ENCODE data around the gene MAN1A2. TPM values are rescaled to one million over a fixed set of nuclear protein-coding genes. Genes with fewer than 3 reads are reported as not detected.
A peak's percentile ranks its signal among the peaks of the same experiment; 100 is the strongest.

The MAN1A2 gene
- total and polyA plus RNA-seq, 3 experiments from 2014 or later = 23.1 to 26.9 (median 24.0) TPM

DNA sequence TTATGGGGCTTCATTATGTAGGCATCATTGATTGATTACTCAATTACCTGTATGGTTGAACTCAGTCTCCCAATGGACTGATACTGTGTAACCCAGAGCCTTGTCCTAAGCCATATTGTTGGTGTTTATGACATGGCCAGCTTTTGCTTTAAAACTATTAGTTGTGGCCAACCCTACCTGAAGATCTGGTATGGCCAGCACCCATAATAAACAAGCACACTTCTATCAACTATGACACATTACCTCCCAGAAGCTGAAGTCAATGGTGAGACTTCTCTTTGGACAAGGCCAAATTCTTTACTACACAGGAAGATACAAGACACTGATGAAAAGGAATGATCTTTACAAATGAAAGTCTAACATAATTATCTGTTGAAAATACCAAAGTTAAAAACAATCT is 28.8 kb downstream of the MAN1A2 start:
- H3K4me1 Mint-ChIP-seq = peaks cover 59 to 90% (median 89%) of the 10 kb centered on the region in 3 donors
- DNase-seq = no peak

DNA sequence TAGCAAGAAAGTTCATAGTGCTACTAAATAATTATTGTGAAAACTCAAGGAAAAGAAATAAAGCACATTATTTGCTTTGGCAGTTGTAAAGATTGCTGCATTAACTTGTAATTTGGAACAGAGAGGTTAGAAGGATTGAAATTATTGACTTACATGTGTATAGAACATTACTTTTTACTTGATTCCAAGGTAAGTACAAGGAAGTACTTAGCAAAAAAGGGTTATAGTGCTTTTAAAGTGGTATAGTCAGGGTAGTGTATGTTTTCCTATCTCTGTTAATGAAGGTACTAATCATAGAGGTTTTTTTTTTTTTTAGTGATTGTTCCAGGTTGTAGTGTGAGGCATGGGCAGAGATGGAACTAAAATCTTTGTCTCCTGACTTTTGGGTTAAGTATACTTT is 29.4 kb downstream of the MAN1A2 start:
- Histone ChIP-seq H3K4me3 (ENCODE audit: low read length) (no peak overlapping the region), H3K9me3 (ENCODE audit: low read length) (no peaks in the 10 kb centered on the region), H3K27me3 (ENCODE audit: insufficient read depth, low read length, poor library complexity, severe bottlenecking) (no peaks in the 10 kb centered on the region), H3K4me1 (ENCODE audit: insufficient read depth, low read length) (peaks cover 12% of the 10 kb centered on the region), H3K36me3 (ENCODE audit: insufficient read depth, low read length) (no peaks in the 10 kb centered on the region), H3K27ac (ENCODE audit: low read depth, low read length) (no peak overlapping the region)
- ChIA-PET POLR2A (no interaction called here), CTCF (no interaction called here)
- H3K4me3 Mint-ChIP-seq = no peak overlapping the region
- H3K27ac Mint-ChIP-seq = no peak overlapping the region
- no peak for DNase-seq
- no peaks in the 10 kb centered on the region for H3K9me3 Mint-ChIP-seq
- no peaks in the 10 kb centered on the region for H3K27me3 Mint-ChIP-seq
- H3K4me1 Mint-ChIP-seq = peaks cover 58 to 93% (median 89%) of the 10 kb centered on the region in 3 donors
- peaks cover 3 to 6% (median 3%) of the 10 kb centered on the region in 3 donors for H3K36me3 Mint-ChIP-seq

More for the DNA sequence above, 28.8 kb downstream of the MAN1A2 start:
- Mint-ChIP-seq H3K27me3 (no peaks in the 10 kb centered on the region), H3K4me3 (no peak overlapping the region), H3K27ac (no peak overlapping the region), H3K9me3 (no peaks in the 10 kb centered on the region), H3K36me3 (peaks cover 0 to 3% (median 0%) of the 10 kb centered on the region in 3 donors)
- Histone ChIP-seq H3K4me1 (ENCODE audit: insufficient read depth, low read length) (peaks cover 7% of the 10 kb centered on the region), H3K4me3 (ENCODE audit: low read length) (no peak overlapping the region), H3K9me3 (ENCODE audit: low read length) (no peaks in the 10 kb centered on the region), H3K27ac (ENCODE audit: low read depth, low read length) (no peak overlapping the region), H3K27me3 (ENCODE audit: insufficient read depth, low read length, poor library complexity, severe bottlenecking) (no peaks in the 10 kb centered on the region), H3K36me3 (ENCODE audit: insufficient read depth, low read length) (no peaks in the 10 kb centered on the region)
- ChIA-PET POLR2A (no interaction called here), CTCF (no interaction called here)

DNA sequence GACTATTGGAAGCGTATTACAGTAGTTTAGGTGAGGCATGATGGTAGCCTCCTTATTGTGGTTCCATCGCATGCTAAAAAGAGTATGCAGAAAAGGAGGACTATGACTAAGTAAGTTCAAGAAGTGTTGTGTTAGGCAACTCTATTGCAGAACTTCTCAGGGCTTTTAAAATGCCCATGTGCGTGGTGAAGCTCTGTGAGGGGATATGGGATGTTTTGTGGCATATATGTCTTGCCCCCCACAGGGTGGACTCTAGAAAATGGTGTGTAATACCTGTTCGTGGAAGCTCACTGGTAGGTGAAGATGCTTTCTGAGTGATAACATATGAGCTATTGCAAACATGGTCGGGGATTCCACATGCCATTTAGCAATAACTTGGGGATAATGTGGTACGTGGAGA is 31.7 kb downstream of the MAN1A2 start:
- Mint-ChIP-seq H3K4me1 (peaks cover 51 to 76% (median 69%) of the 10 kb centered on the region in 3 donors), H3K27me3 (no peaks in the 10 kb centered on the region), H3K9me3 (peaks cover 2 to 9% (median 7%) of the 10 kb centered on the region in 5 donors), H3K27ac (peak overlapping the region in 2 of 8 donors; percentile 1 to 48), H3K36me3 (peaks cover 16 to 22% (median 22%) of the 10 kb centered on the region in 3 donors), H3K4me3 (no peak overlapping the region)
- no peaks in the 10 kb centered on the region for H3K27me3 ChIP-seq (ENCODE audit: insufficient read depth, low read length, poor library complexity, severe bottlenecking)
- ChIA-PET POLR2A (no interaction called here), CTCF (no interaction called here)
- no peaks in the 10 kb centered on the region for H3K9me3 ChIP-seq (ENCODE audit: low read length)
- DNase-seq = no peak
- peaks cover 12% of the 10 kb centered on the region for H3K4me1 ChIP-seq (ENCODE audit: insufficient read depth, low read length)
- peaks cover 9% of the 10 kb centered on the region for H3K36me3 ChIP-seq (ENCODE audit: insufficient read depth, low read length)
- H3K27ac ChIP-seq (ENCODE audit: low read depth, low read length) = no peak overlapping the region
- H3K4me3 ChIP-seq (ENCODE audit: low read length) = no peak overlapping the region

DNA sequence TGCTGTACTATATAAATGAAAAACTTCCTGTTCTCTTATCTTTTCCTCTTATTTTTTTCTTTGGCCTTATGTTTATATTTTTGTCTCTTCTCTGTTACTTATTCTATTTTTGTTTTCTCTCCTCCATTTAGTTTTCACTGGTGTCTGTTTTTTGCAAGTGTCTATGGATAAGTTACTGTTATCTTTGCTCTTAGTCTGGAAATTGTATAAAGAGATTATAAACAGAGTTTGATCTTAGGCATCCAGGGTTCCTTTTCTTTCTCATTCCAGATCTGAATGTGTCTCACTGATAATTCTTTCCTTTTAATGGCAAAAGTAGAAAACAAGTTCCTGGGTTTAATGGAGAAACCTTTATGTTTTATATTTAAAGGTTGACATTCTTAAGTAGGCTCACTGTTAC is 34.5 kb downstream of the MAN1A2 start:
- Histone ChIP-seq H3K27me3 (ENCODE audit: insufficient read depth, low read length, poor library complexity, severe bottlenecking) (no peaks in the 10 kb centered on the region), H3K27ac (ENCODE audit: low read depth, low read length) (no peak overlapping the region), H3K9me3 (ENCODE audit: low read length) (no peaks in the 10 kb centered on the region), H3K4me1 (ENCODE audit: insufficient read depth, low read length) (peaks cover 12% of the 10 kb centered on the region), H3K36me3 (ENCODE audit: insufficient read depth, low read length) (peaks cover 9% of the 10 kb centered on the region), H3K4me3 (ENCODE audit: low read length) (no peak overlapping the region)
- DNase-seq = no peak
- Mint-ChIP-seq H3K4me3 (peak overlapping the region in 1 of 7 donors; percentile 42), H3K4me1 (peaks cover 33 to 58% (median 48%) of the 10 kb centered on the region in 3 donors), H3K27me3 (no peaks in the 10 kb centered on the region), H3K36me3 (peaks cover 28 to 44% (median 34%) of the 10 kb centered on the region in 3 donors), H3K9me3 (peaks cover 2 to 11% (median 8%) of the 10 kb centered on the region in 5 donors), H3K27ac (peak overlapping the region in 1 of 8 donors; percentile 15)
- CTCF ChIA-PET = no interaction called here
- POLR2A ChIA-PET = no interaction called here

DNA sequence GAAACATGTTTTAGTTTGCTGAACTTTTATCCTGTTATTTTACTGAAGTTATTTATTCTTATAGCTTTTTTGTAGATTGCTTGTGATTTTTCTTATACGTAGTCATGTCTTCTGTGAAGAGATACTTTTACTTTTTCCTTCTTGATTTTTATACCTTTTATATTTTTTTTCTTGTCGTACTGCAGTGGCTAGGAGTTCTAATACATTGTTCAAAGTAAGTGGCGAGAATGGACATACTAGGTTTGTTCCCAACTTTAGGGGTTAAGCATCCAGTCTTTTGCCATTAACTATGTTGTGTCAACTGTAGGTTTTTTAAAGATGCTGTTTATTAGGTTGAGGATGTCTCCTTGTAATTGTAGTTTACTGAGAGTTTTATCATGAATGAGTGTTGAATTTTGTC is 36.3 kb downstream of the MAN1A2 start:
- H3K4me1 Mint-ChIP-seq = peaks cover 31 to 59% (median 46%) of the 10 kb centered on the region in 3 donors
- Histone ChIP-seq H3K9me3 (ENCODE audit: low read length) (no peaks in the 10 kb centered on the region), H3K4me1 (ENCODE audit: insufficient read depth, low read length) (peaks cover 12% of the 10 kb centered on the region), H3K27ac (ENCODE audit: low read depth, low read length) (no peak overlapping the region), H3K4me3 (ENCODE audit: low read length) (no peak overlapping the region), H3K27me3 (ENCODE audit: insufficient read depth, low read length, poor library complexity, severe bottlenecking) (no peaks in the 10 kb centered on the region), H3K36me3 (ENCODE audit: insufficient read depth, low read length) (peaks cover 9% of the 10 kb centered on the region)
- peaks cover 2 to 11% (median 8%) of the 10 kb centered on the region in 5 donors for H3K9me3 Mint-ChIP-seq
- H3K27me3 Mint-ChIP-seq = no peaks in the 10 kb centered on the region
- no peak overlapping the region for H3K4me3 Mint-ChIP-seq
- H3K36me3 Mint-ChIP-seq = peaks cover 31 to 58% (median 37%) of the 10 kb centered on the region in 3 donors
- no peak overlapping the region for H3K27ac Mint-ChIP-seq
- no peak for DNase-seq
- ChIA-PET CTCF (interaction anchor here (1.4 kb wide), 1 partner anchor 355 kb away, joined by 3 read pairs; no protein-coding TSS in a partner anchor), POLR2A (no interaction called here)

DNA sequence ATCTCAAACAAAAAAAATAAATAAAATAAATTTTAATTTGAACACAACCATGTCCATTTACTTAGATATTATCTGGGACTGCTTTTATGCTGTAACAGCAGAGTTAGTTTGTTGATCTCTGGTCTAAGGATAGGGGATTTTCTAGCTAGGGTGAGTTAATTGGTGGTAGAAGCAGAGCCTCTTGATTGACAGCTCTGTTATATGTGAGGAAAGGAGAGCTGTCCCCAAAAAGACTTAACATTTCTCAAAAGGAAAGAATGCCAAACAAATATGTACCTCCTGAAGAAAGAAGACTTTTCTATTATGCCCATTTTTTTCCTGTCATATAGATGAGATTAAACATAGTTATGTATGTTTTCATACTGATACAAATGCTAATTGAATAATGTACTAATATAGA is 37.8 kb downstream of the MAN1A2 start:
- no peak overlapping the region for H3K27ac ChIP-seq (ENCODE audit: low read depth, low read length)
- no peak overlapping the region for H3K4me3 ChIP-seq (ENCODE audit: low read length)
- Mint-ChIP-seq H3K9me3 (peaks cover 2 to 11% (median 8%) of the 10 kb centered on the region in 5 donors), H3K4me3 (no peak overlapping the region), H3K27me3 (no peaks in the 10 kb centered on the region), H3K36me3 (peaks cover 31 to 62% (median 41%) of the 10 kb centered on the region in 3 donors), H3K4me1 (peaks cover 27 to 50% (median 37%) of the 10 kb centered on the region in 3 donors), H3K27ac (peak overlapping the region in 1 of 8 donors; percentile 1)
- H3K9me3 ChIP-seq (ENCODE audit: low read length) = no peaks in the 10 kb centered on the region
- no peak for DNase-seq
- no peaks in the 10 kb centered on the region for H3K27me3 ChIP-seq (ENCODE audit: insufficient read depth, low read length, poor library complexity, severe bottlenecking)
- CTCF ChIA-PET = interaction anchor here (1.4 kb wide), 1 partner anchor 354 kb away, joined by 3 read pairs; no protein-coding TSS in a partner anchor
- H3K4me1 ChIP-seq (ENCODE audit: insufficient read depth, low read length) = peaks cover 6% of the 10 kb centered on the region
- H3K36me3 ChIP-seq (ENCODE audit: insufficient read depth, low read length) = peaks cover 9% of the 10 kb centered on the region
- POLR2A ChIA-PET = no interaction called here

DNA sequence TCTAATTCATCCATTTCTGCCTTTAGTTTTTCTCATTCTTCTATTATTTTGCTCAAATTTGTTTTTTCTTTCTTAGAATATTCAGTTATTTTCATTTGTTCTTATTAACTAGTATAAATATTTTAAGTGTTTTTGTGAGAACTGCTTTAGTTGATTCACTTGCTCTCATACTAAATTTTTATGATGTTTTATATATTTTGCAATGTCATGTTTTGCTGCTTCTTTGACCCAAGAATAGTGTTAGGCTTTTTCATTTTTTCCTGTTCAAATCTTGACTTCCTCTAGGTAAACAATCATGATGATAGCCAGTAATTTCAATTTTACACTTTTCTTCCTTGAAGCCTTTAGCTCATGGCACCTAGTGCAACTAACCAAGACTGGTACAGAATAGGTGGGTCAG is 45.2 kb downstream of the MAN1A2 start:
- Histone ChIP-seq H3K4me3 (ENCODE audit: low read length) (no peak overlapping the region), H3K27ac (ENCODE audit: low read depth, low read length) (no peak overlapping the region), H3K36me3 (ENCODE audit: insufficient read depth, low read length) (no peaks in the 10 kb centered on the region), H3K4me1 (ENCODE audit: insufficient read depth, low read length) (no peaks in the 10 kb centered on the region), H3K9me3 (ENCODE audit: low read length) (no peaks in the 10 kb centered on the region), H3K27me3 (ENCODE audit: insufficient read depth, low read length, poor library complexity, severe bottlenecking) (no peaks in the 10 kb centered on the region)
- H3K4me1 Mint-ChIP-seq = peaks cover 29 to 54% (median 52%) of the 10 kb centered on the region in 3 donors
- no peaks in the 10 kb centered on the region for H3K27me3 Mint-ChIP-seq
- no peak for DNase-seq
- POLR2A ChIA-PET = no interaction called here
- no peaks in the 10 kb centered on the region for H3K9me3 Mint-ChIP-seq
- H3K36me3 Mint-ChIP-seq = peaks cover 26 to 51% (median 32%) of the 10 kb centered on the region in 3 donors
- no peak overlapping the region for H3K4me3 Mint-ChIP-seq
- CTCF ChIA-PET = no interaction called here
- H3K27ac Mint-ChIP-seq = peak overlapping the region in 1 of 8 donors; percentile 2

DNA sequence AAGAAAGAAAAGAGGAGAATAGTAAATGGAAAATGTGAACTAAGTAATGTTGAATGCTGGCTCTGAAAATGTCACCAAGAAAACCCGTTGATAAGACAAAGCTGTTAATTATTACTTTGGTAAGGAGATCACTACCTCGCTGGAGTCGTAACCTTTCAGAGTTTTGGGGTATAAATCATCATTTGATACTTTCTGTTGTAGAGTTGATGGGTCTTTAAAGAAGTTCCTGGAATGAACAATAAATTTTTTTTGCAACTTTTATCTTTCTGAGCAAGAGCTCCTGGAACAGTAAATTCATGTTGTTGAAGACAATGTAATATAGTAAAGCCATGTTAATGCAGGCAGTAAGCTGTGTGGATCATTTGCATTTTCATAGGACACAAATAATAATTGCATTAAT is 46.2 kb downstream of the MAN1A2 start:
- peaks cover 25 to 49% (median 30%) of the 10 kb centered on the region in 3 donors for H3K36me3 Mint-ChIP-seq
- DNase-seq = no peak
- H3K27me3 Mint-ChIP-seq = no peaks in the 10 kb centered on the region
- no peak overlapping the region for H3K4me3 Mint-ChIP-seq
- Histone ChIP-seq H3K4me3 (ENCODE audit: low read length) (no peak overlapping the region), H3K36me3 (ENCODE audit: insufficient read depth, low read length) (no peaks in the 10 kb centered on the region), H3K27me3 (ENCODE audit: insufficient read depth, low read length, poor library complexity, severe bottlenecking) (no peaks in the 10 kb centered on the region), H3K4me1 (ENCODE audit: insufficient read depth, low read length) (no peaks in the 10 kb centered on the region), H3K27ac (ENCODE audit: low read depth, low read length) (no peak overlapping the region), H3K9me3 (ENCODE audit: low read length) (no peaks in the 10 kb centered on the region)
- ChIA-PET CTCF (no interaction called here), POLR2A (no interaction called here)
- H3K27ac Mint-ChIP-seq = no peak overlapping the region
- peaks cover 29 to 52% (median 51%) of the 10 kb centered on the region in 3 donors for H3K4me1 Mint-ChIP-seq
- H3K9me3 Mint-ChIP-seq = no peaks in the 10 kb centered on the region

All from CD8-positive, alpha-beta memory T cell (primary cell).